Measurements from ENCODE around the gene EXPH5. TPM values are rescaled to one million over a fixed set of nuclear protein-coding genes. Genes with fewer than 3 reads are reported as not detected.

Gene EXPH5
- total RNA-seq, 1 experiment from 2014 or later, result 18.1 TPM

- no peaks in the 10 kb centered on the region for H3K9me3 Mint-ChIP-seq (ENCODE audit: unreplicated experiment)
- H3K27me3 Mint-ChIP-seq (ENCODE audit: insufficient read depth, unreplicated experiment), result no peaks in the 10 kb centered on the region
- no peaks in the 10 kb centered on the region; the same call in 1 of the 2 replicates for H3K36me3 ChIP-seq (ENCODE audit: control insufficient read depth, insufficient read depth, low read length)
- H3K36me3 Mint-ChIP-seq (ENCODE audit: insufficient read depth, unreplicated experiment), result peaks cover 30% of the 10 kb centered on the region
- intact Hi-C loops (cut with micrococcal nuclease; ENCODE audit: unreplicated experiment), result no loop called here
- no peaks in the 10 kb centered on the region for H3K27me3 ChIP-seq (replicated peaks; ENCODE audit: control insufficient read depth, insufficient read depth, low read length)
- no peak for TF ChIP-seq CTCF (IDR thresholded peaks at IDR 0.05; ENCODE audit: insufficient read depth in 1 of 2, low read depth in 1 of 2, low read length in 1 of 2, severe bottlenecking in 1 of 2, unreplicated experiment in 1 of 2)
- BruUV-seq (replicated peaks), result no TSS peak
- no peaks in the 10 kb centered on the region for H3K9me3 ChIP-seq
- H3K4me3 Mint-ChIP-seq (ENCODE audit: unreplicated experiment), result no peak overlapping the region
- H3K4me3 ChIP-seq (ENCODE audit: low read depth, low read length), result no peak overlapping the region
- no peak overlapping the region for H3K27ac Mint-ChIP-seq (ENCODE audit: unreplicated experiment)
- POLR2A ChIA-PET, result no interaction called here
- CTCF ChIA-PET, result interaction anchor here (0.7 kb wide), 1 partner anchor 345 kb away, joined by 5 read pairs; no protein-coding TSS in a partner anchor
- peaks cover 18% of the 10 kb centered on the region for H3K4me1 Mint-ChIP-seq (ENCODE audit: low read depth, unreplicated experiment)
- no peak for DNase-seq
- peaks cover 8% of the 10 kb centered on the region for H3K4me1 ChIP-seq
Observed at GRCh38 chr11:108516125-108516524, 77.4 kb downstream of the EXPH5 start.

DNA sequence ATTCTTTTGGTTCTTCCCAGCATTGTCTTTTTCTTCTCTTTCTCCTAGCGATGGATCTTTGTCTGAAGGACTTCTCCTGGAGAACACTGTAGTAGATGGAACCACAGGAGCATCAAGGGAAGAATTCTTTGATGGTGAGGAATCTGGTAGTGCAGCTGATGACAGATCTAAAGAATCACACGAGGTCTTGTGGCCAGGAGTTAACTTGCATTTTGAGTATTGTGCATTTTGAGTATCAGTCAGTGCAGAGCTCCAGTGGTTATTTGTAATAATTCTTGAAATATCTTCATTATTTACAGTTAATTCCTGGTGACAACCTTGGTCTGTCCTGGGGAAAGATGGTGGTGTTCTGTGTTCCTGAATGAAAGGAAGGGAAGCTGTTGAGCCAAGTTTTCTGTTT, 80.9 kb downstream of the EXPH5 start:
- no peak for TF ChIP-seq CTCF (IDR thresholded peaks at IDR 0.05; ENCODE audit: insufficient read depth in 1 of 2, low read depth in 1 of 2, low read length in 1 of 2, severe bottlenecking in 1 of 2, unreplicated experiment in 1 of 2)
- Histone ChIP-seq H3K27me3 (replicated peaks; ENCODE audit: control insufficient read depth, insufficient read depth, low read length) (no peaks in the 10 kb centered on the region), H3K4me1 (peaks cover 8% of the 10 kb centered on the region), H3K9me3 (no peaks in the 10 kb centered on the region), H3K4me3 (ENCODE audit: low read depth, low read length) (no peak overlapping the region), H3K36me3 (ENCODE audit: control insufficient read depth, insufficient read depth, low read length) (no peaks in the 10 kb centered on the region; the same call in 1 of the 2 replicates)
- no peak for DNase-seq
- H3K4me1 Mint-ChIP-seq (ENCODE audit: low read depth, unreplicated experiment), result peaks cover 20% of the 10 kb centered on the region
- no peaks in the 10 kb centered on the region for H3K27me3 Mint-ChIP-seq (ENCODE audit: insufficient read depth, unreplicated experiment)
- peaks cover 36% of the 10 kb centered on the region for H3K36me3 Mint-ChIP-seq (ENCODE audit: insufficient read depth, unreplicated experiment)
- no peak overlapping the region for H3K27ac Mint-ChIP-seq (ENCODE audit: unreplicated experiment)
- no TSS peak for BruUV-seq (replicated peaks)
- intact Hi-C loops (cut with micrococcal nuclease; ENCODE audit: unreplicated experiment), result no loop called here
- ChIA-PET CTCF (no interaction called here), POLR2A (no interaction called here)
- H3K4me3 Mint-ChIP-seq (ENCODE audit: unreplicated experiment), result no peak overlapping the region
- no peaks in the 10 kb centered on the region for H3K9me3 Mint-ChIP-seq (ENCODE audit: unreplicated experiment)

GRCh38 chr11:108511851-108512474, 81.6 kb downstream of the EXPH5 start:
- POLR2A ChIA-PET, result interaction anchor here (0.6 to 0.9 kb wide), 2 partner anchors 12 to 45 kb away, joined by 3 read pairs; no protein-coding TSS in a partner anchor
- TF ChIP-seq CTCF (IDR thresholded peaks at IDR 0.05; ENCODE audit: insufficient read depth in 1 of 2, low read depth in 1 of 2, low read length in 1 of 2, severe bottlenecking in 1 of 2, unreplicated experiment in 1 of 2), result no peak
- no TSS peak for BruUV-seq (replicated peaks)

More at GRCh38 chr11:108511851-108512474, 81.6 kb downstream of the EXPH5 start:
- H3K4me1 Mint-ChIP-seq (ENCODE audit: low read depth, unreplicated experiment), result peaks cover 20% of the 10 kb centered on the region
- DNase-seq, result no peak
- no peaks in the 10 kb centered on the region for H3K27me3 Mint-ChIP-seq (ENCODE audit: insufficient read depth, unreplicated experiment)
- Histone ChIP-seq H3K4me3 (ENCODE audit: low read depth, low read length) (no peak overlapping the region), H3K4me1 (peaks cover 8% of the 10 kb centered on the region), H3K9me3 (no peaks in the 10 kb centered on the region), H3K27me3 (replicated peaks; ENCODE audit: control insufficient read depth, insufficient read depth, low read length) (no peaks in the 10 kb centered on the region), H3K36me3 (ENCODE audit: control insufficient read depth, insufficient read depth, low read length) (no peaks in the 10 kb centered on the region; the same call in 1 of the 2 replicates)
- CTCF ChIA-PET, result no interaction called here
- peaks cover 36% of the 10 kb centered on the region for H3K36me3 Mint-ChIP-seq (ENCODE audit: insufficient read depth, unreplicated experiment)
- H3K4me3 Mint-ChIP-seq (ENCODE audit: unreplicated experiment), result no peak overlapping the region
- no peak overlapping the region for H3K27ac Mint-ChIP-seq (ENCODE audit: unreplicated experiment)
- intact Hi-C loops (cut with micrococcal nuclease; ENCODE audit: unreplicated experiment), result no loop called here
- no peaks in the 10 kb centered on the region for H3K9me3 Mint-ChIP-seq (ENCODE audit: unreplicated experiment)

All from Caco-2 (cell line).